CD4-positive, alpha-beta T cell (primary cell): ENCODE measurements around the gene RUVBL2. TPM values are rescaled to one million over a fixed set of nuclear protein-coding genes. Genes with fewer than 3 reads are reported as not detected.
A peak's percentile ranks its signal among the peaks of the same experiment; 100 is the strongest.

ENCODE experiments used
- ATAC-seq: fragments of 200-7000 bp; cut with Tn5 transposase; one replicate; pipeline ENCODE4 v1.10.0; 2022; ENCODE audit warnings: mild to moderate bottlenecking; ENCODE audit not compliant: poor library complexity
- CTCF ChIA-PET: fragments of 350-600 bp; sonication (Branson Sonifier 250); formaldehyde crosslinking; loops from one replicate; lab custom pipeline; 2021; ENCODE audit warnings: antibody characterized with exemption, inconsistent platforms; lab: Charles Lee
- POLR2A ChIA-PET: fragments of 350-600 bp; sonication (Branson Sonifier 250); formaldehyde crosslinking; loops from one replicate; lab custom pipeline; 2021; ENCODE audit warnings: antibody characterized with exemption, inconsistent platforms; lab: Charles Lee
- DNase-seq, 14 experiments: peaks; one replicate each; pipeline ENCODE4 v3.0.0-alpha.2; 2013 to 2020; ENCODE audit warnings: mixed read lengths in 2 of 14
- H3K27ac ChIP-seq, 2 donors: one replicate each; pipeline versions ENCODE4 v1.5.1 to v1.7.0; 2013; ENCODE audit warnings: low read length in 2 of 2, low read depth in 1 of 2, mild to moderate bottlenecking in 1 of 2
- H3K27me3 ChIP-seq, 2 experiments: 1 replicate in 1 of 2; 2 replicates in 1 of 2; pipeline versions ENCODE4 v1.6.1 to v1.7.0; 2013; ENCODE audit warnings: low read length in 2 of 2, control low read depth in 1 of 2, mild to moderate bottlenecking in 1 of 2, moderate library complexity in 1 of 2; ENCODE audit not compliant: insufficient read depth in 2 of 2, control insufficient read depth in 1 of 2
- H3K36me3 ChIP-seq: one replicate; pipeline ENCODE4 v1.6.1; 2013; ENCODE audit warnings: low read length, control low read depth; ENCODE audit not compliant: insufficient read depth
- H3K4me1 ChIP-seq: one replicate; pipeline ENCODE4 v1.6.1; 2013; ENCODE audit warnings: low read length, control low read depth; ENCODE audit not compliant: insufficient read depth
- H3K4me3 ChIP-seq: one replicate; pipeline ENCODE4 v1.5.1; 2013; ENCODE audit warnings: mild to moderate bottlenecking, low read length, moderate library complexity
- H3K9me3 ChIP-seq, 2 experiments: 1 replicate in 1 of 2; 2 replicates in 1 of 2; pipeline versions ENCODE4 v1.6.1 to v1.7.0; 2013; ENCODE audit warnings: low read length in 2 of 2, mild to moderate bottlenecking in 2 of 2, control low read depth in 1 of 2, moderate library complexity in 1 of 2; ENCODE audit not compliant: control insufficient read depth in 1 of 2, insufficient read depth in 1 of 2
- H3K27ac Mint-ChIP-seq: one replicate; pipeline ENCODE4 v1.8.0; 2020; ENCODE audit warnings: mixed read lengths
- H3K27me3 Mint-ChIP-seq: one replicate; pipeline ENCODE4 v1.8.0; 2021; ENCODE audit warnings: mixed read lengths
- H3K36me3 Mint-ChIP-seq: one replicate; pipeline ENCODE4 v1.8.0; 2021; ENCODE audit warnings: low read depth, mixed read lengths
- H3K4me1 Mint-ChIP-seq: one replicate; pipeline ENCODE4 v1.8.0; 2021; ENCODE audit warnings: low read depth, mixed read lengths
- H3K4me3 Mint-ChIP-seq: one replicate; pipeline ENCODE4 v1.8.0; 2020; ENCODE audit warnings: mild to moderate bottlenecking, mixed read lengths
- H3K9me3 Mint-ChIP-seq: one replicate; pipeline ENCODE4 v1.8.0; 2020; ENCODE audit warnings: mixed read lengths
- intact Hi-C, 2 experiments: fragments of 100-400 bp; cut with DNase I in 1 of 2; cut with micrococcal nuclease in 1 of 2; formaldehyde crosslinking; loops; one replicate each; pipeline versions ENCODE4 v1.15.1 to v1.9.0; 2023 to 2025; cut with DNase I, micrococcal nuclease
- total RNA-seq, 174 experiments: library from RNA in 2 of 174; stranded (reverse) in 2 of 174; gene quantifications; one replicate each; pipeline ENCODE4 v1.2.3 and lab custom pipeline; 2021 to 2026
- TF ChIP-seq, protein P1 (sequence below): fragments of 200-600 bp; IDR thresholded peaks from one replicate; pipeline ENCODE4 v1.8.0; 2022; ENCODE audit warnings: antibody characterized with exemption, mild to moderate bottlenecking

Gene RUVBL2
- total RNA-seq, 2 experiments from 2014 or later: 10.7 to 12.3 TPM

DNA sequence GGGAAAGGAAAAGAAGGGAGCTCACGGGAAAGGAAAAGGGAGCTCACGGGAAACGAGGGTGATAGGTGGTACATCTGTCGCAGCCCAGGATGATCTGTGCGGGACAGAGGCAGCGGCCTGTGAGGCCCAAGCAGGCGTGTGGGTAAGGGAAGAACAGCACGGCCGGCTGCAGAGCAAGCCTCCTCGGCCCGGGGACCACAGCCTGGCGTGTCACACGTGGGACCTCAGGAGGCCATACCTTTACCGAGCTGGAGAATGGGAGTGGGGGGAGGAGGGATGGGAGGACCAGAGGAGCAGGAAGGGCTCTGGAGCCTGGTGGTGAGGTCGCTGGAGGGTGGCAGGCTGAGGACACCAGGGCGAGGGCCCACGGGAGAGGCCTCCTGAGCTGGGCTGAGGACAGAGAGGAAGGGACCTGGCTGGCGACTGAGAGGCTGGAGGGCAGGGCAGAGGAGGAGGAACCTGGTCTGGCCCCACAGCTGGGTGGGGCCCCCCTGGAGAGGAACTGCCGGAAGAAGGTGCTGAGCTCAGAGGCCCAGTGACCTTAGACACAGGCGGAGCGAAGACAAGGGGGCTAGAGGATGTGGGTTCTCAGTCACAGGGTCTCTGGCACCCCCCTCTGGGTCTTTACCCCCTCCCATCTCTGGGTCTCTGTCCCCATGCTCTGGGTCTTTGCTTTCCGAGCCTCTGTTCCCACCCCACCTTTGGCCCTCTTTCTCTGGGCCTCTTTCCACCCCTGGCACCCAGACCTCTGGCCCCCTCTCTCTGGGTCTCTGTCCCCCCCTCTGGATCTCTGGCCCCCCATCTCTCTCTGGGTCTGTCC, 31.4 kb upstream of the RUVBL2 start:
- Mint-ChIP-seq H3K4me3 (peak overlapping the region; percentile 59), H3K36me3 (peaks cover 30% of the 10 kb centered on the region), H3K27ac (peak overlapping the region; percentile 97), H3K9me3 (no peaks in the 10 kb centered on the region), H3K27me3 (no peaks in the 10 kb centered on the region), H3K4me1 (peaks cover 54% of the 10 kb centered on the region)
- peak in 8 of 14 experiments; percentile 20 to 73 (median 40) for DNase-seq
- ATAC-seq: no peak
- TF ChIP-seq, protein P1, sequence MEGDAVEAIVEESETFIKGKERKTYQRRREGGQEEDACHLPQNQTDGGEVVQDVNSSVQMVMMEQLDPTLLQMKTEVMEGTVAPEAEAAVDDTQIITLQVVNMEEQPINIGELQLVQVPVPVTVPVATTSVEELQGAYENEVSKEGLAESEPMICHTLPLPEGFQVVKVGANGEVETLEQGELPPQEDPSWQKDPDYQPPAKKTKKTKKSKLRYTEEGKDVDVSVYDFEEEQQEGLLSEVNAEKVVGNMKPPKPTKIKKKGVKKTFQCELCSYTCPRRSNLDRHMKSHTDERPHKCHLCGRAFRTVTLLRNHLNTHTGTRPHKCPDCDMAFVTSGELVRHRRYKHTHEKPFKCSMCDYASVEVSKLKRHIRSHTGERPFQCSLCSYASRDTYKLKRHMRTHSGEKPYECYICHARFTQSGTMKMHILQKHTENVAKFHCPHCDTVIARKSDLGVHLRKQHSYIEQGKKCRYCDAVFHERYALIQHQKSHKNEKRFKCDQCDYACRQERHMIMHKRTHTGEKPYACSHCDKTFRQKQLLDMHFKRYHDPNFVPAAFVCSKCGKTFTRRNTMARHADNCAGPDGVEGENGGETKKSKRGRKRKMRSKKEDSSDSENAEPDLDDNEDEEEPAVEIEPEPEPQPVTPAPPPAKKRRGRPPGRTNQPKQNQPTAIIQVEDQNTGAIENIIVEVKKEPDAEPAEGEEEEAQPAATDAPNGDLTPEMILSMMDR: no peak
- Histone ChIP-seq H3K27me3 (peaks cover 0 to 2% of the 10 kb centered on the region in 2 experiments), H3K36me3 (peaks cover 11% of the 10 kb centered on the region), H3K4me3 (no peak overlapping the region), H3K27ac (peak overlapping the region; percentile 55 to 58), H3K9me3 (peaks cover 0 to 3% of the 10 kb centered on the region in 2 experiments), H3K4me1 (peaks cover 63% of the 10 kb centered on the region)
- CTCF ChIA-PET: interaction anchor here (1.0 to 1.1 kb wide), 2 partner anchors 8 to 31 kb away, joined by 3 to 5 read pairs; partner anchors contain the start of genes GYS1 and RUVBL2
- POLR2A ChIA-PET: interaction anchor here (0.7 to 1.5 kb wide), 6 partner anchors 9 to 599 kb away, joined by 3 to 5 read pairs (median 4); partner anchors contain the start of genes DHDH, PPP1R15A, RUVBL2 and TMEM143
- intact Hi-C loops: no loop called here

DNA sequence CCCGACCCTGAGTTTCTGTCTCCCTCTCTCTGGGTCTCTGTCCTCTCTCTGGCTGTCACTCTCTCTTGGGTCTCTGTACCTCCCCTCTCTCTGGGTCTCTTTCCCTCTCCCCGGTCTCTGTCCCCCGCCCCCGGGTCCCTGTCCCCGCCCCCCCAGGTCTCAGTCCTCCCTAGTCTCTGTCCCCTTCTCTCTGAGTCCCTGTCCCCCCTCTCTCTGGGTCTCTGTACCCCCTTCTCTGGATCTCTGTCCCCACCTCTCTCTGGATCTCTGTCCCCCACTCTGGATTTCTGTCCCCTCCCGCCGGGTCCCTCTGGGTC, 30.9 kb upstream of the RUVBL2 start:
- Mint-ChIP-seq H3K4me3 (no peak overlapping the region), H3K4me1 (peaks cover 51% of the 10 kb centered on the region), H3K9me3 (no peaks in the 10 kb centered on the region), H3K27ac (peak overlapping the region; percentile 97), H3K36me3 (peaks cover 31% of the 10 kb centered on the region), H3K27me3 (no peaks in the 10 kb centered on the region)
- peaks cover 17% of the 10 kb centered on the region for H3K36me3 ChIP-seq
- peaks cover 0 to 3% of the 10 kb centered on the region in 2 experiments for H3K9me3 ChIP-seq
- H3K27me3 ChIP-seq: peaks cover 0 to 2% of the 10 kb centered on the region in 2 experiments
- peaks cover 63% of the 10 kb centered on the region for H3K4me1 ChIP-seq
- no peak overlapping the region for H3K4me3 ChIP-seq
- no peak for ATAC-seq
- intact Hi-C loops: no loop called here
- ChIA-PET CTCF (no interaction called here), POLR2A (interaction anchor here (0.7 to 1.5 kb wide), 4 partner anchors 10 to 91 kb away, joined by 3 to 5 read pairs (median 3); partner anchors contain the start of genes DHDH, PPP1R15A and RUVBL2)
- DNase-seq: no peak
- TF ChIP-seq, protein P1: no peak
- peak overlapping the region; percentile 55 to 58 for H3K27ac ChIP-seq

DNA sequence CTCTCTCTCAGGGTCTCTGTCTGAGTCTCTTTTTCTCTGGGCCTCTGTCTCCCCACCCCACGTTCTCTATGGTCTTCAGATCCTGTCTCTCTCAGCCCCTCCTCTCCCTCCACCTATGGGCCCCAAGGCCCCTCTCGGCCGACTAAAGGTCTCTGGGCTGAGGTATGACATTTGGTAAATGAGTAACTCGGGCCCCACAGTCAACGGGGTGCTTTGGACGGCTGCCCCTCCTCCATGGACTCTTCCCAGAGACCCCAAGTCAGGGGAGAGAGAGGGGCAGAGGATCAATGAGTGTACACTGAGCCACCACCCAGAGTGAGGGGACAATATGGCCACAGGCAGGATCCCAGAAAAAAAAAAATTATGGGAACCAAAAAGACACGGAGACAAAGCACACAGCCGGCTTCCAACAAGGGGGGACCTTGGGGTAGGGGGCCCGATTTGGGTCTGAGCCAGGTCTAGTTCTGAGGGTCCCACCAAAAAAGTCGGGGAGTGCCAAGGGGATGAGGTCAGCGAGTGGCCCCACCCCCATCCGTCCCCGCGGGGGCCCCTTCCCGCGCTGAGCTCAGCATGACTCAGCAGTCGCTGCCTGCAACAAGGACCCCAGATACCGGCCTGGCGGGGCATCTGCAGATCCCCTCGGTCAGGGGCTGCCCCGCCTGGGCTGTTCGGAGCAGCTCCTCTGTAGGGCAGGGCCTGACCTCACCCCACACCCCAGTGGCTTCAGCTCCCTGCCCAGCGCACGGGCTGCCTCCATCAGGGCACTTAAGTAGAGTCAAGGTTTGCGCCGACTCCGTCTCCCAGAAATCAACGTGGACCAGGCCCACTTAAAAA, 30.1 kb upstream of the RUVBL2 start:
- Mint-ChIP-seq H3K27me3 (no peaks in the 10 kb centered on the region), H3K4me1 (peaks cover 47% of the 10 kb centered on the region), H3K27ac (peak overlapping the region; percentile 97), H3K4me3 (peak overlapping the region; percentile 97), H3K9me3 (no peaks in the 10 kb centered on the region), H3K36me3 (peaks cover 35% of the 10 kb centered on the region)
- H3K4me1 ChIP-seq: peaks cover 63% of the 10 kb centered on the region
- ChIA-PET CTCF (interaction anchor here (1.3 to 1.5 kb wide), 2 partner anchors 30 to 168 kb away, joined by 3 to 5 read pairs; partner anchors contain the start of genes GYS1 and RUVBL2), POLR2A (interaction anchor here (0.8 to 3.5 kb wide), 6 partner anchors 9 to 168 kb away, joined by 3 to 38 read pairs (median 16); partner anchors contain the start of genes BAX, DHDH, NUCB1 and PPP1R15A)
- DNase-seq (peak in 9 of 14 experiments; percentile 22 to 71 (median 50)), ATAC-seq (no peak)
- H3K27me3 ChIP-seq: peaks cover 0 to 2% of the 10 kb centered on the region in 2 experiments
- peak overlapping the region; percentile 85 for H3K4me3 ChIP-seq
- intact Hi-C loops: loop anchor here in 1 of 2 experiments (2.0 kb wide), 2 partner anchors 63 to 91 kb away; partner anchors contain the start of genes NUCB1 and PPP1R15A
- H3K36me3 ChIP-seq: peaks cover 20% of the 10 kb centered on the region
- H3K27ac ChIP-seq: peak overlapping the region; percentile 55 to 68
- H3K9me3 ChIP-seq: peaks cover 0 to 3% of the 10 kb centered on the region in 2 experiments
- TF ChIP-seq, protein P1: no peak
